HL-60 (cell line): ENCODE measurements around the gene TRIM50.
A peak's percentile ranks its signal among the peaks of the same experiment; 100 is the strongest.
"Not testable (repeated sequence)": the region's sequence is repeated elsewhere in the genome, so short reads cannot be mapped to it uniquely, and the experiment has no call there.

Source experiments
- DNase-seq, 2 experiments: peaks; one replicate each; pipeline ENCODE4 v3.0.0-alpha.2; 2010 to 2020; ENCODE audit warnings: low read depth in 1 of 2, low spot score in 1 of 2
- H3K27ac ChIP-seq: fragments of 250-450 bp; sonication (Bioruptor Pico); replicated peaks from 2 replicates; pipeline ENCODE4 v1.5.1; 2020; ENCODE audit warnings: mild to moderate bottlenecking, moderate library complexity
- H3K27me3 ChIP-seq: fragments of 250-450 bp; sonication (Bioruptor Pico); 2 replicates; pipeline ENCODE4 v1.5.1; 2021; ENCODE audit warnings: mild to moderate bottlenecking, moderate library complexity; ENCODE audit not compliant: insufficient read depth, poor library complexity, severe bottlenecking
- H3K4me3 ChIP-seq: replicated peaks from 2 replicates; pipeline ENCODE4 v1.5.1; 2011; ENCODE audit warnings: mild to moderate bottlenecking, control low read depth, low read length; ENCODE audit not compliant: insufficient read depth
- GABPA ChIP-seq: IDR thresholded peaks from 2 replicates; pipeline ENCODE4 v1.6.1; 2012; ENCODE audit warnings: low read depth
- POLR2AphosphoS5 ChIP-seq: IDR thresholded peaks from 2 replicates; pipeline ENCODE4 v1.6.1; 2012; ENCODE audit warnings: low read depth
- SPI1 ChIP-seq: IDR thresholded peaks from 2 replicates; pipeline ENCODE4 v1.6.1; 2012; ENCODE audit warnings: low read depth, mild to moderate bottlenecking, borderline replicate concordance
- long read RNA-seq: library from polyadenylated mRNA; unstranded; transcript quantifications from one replicate; pipeline ENCODE4 v2.0.0, GENCODE V29; 2020
- TF ChIP-seq, protein P1 (sequence below): IDR thresholded peaks from one replicate; pipeline ENCODE4 v1.5.1; 2011; ENCODE audit warnings: low read length, control low read depth, inconsistent platforms; ENCODE audit not compliant: insufficient read depth
- TF ChIP-seq, protein P2 (sequence below): IDR thresholded peaks from 2 replicates; pipeline ENCODE4 v1.6.1; 2012; ENCODE audit warnings: low read depth; ENCODE audit not compliant: insufficient replicate concordance

TRIM50 gene
- long read RNA-seq = 0 reads

DNA sequence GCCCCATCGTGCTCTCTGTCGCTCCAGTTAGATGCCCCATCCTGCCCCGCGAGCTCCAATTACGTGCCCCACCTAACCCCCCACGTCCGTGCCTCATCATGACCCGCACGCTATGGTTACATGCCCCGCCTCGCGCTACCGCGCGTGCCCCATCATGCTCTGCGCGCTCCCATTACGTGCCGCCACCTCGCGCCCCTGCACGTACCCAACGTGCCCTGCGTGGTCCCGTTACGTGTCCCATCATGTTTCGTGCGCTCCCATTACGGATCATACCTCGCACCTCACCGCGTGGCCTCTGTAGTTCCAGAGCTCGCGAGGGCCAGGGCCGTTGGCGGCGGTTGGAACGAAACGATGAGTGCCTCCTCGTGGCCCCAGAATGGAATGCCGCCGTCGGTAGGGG is at the start of gene TRIM50, which contains the start of gene FKBP6:
TRIM50 (minus strand) TSS at position 161 of the 400 bp plus-strand sequence. CDS start 3,295 bp downstream, outside the sequence.
FKBP6 (plus strand) TSS at position 240 of the 400 bp plus-strand sequence. CDS start 268 bp downstream, outside the sequence.
- not testable (repeated sequence) for H3K27ac ChIP-seq, H3K27me3 ChIP-seq, H3K4me3 ChIP-seq, DNase-seq

DNA sequence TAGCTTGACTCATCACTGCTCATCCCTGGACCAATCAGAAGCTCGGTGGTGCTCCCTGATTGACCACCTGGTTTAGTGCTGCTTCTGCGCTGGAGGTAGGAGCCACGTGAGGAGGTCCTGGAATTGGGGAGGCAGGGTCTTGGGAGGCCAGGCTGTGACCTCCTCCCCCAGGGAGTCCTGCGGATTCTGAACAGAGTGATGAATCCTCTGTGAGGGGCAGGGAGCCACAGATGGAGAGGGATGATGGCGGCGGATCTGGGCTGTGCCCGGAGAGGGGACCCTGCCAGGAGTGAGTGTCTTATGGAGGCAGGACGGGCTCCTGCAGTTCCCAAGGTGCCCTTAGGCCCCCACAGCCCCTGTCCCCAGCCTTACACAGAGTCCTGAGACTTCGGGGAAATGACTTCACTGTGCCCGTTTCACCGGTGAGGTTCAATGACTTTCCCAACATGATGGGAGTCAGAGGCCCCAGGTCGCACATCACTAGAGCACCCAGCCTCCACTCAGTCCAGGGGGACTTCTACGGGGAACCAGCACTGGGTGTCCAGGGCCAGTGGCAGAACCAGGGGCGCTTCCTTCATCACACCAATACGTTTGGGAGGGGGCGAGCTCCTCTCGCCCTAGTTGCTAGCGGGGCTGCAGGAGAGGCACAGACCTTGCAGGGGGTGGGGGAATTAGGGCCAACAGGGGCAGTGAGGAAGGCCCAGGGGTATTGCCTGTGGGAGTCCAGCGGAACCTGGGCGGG is 49.0 kb upstream of the TRIM50 start:
- no peak overlapping the region for H3K4me3 ChIP-seq
- no peaks in the 10 kb centered on the region for H3K27me3 ChIP-seq
- no peak overlapping the region for H3K27ac ChIP-seq
- TF ChIP-seq SPI1 = no peak
- no peak for TF ChIP-seq POLR2AphosphoS5
- TF ChIP-seq GABPA = no peak
- TF ChIP-seq, protein P1, sequence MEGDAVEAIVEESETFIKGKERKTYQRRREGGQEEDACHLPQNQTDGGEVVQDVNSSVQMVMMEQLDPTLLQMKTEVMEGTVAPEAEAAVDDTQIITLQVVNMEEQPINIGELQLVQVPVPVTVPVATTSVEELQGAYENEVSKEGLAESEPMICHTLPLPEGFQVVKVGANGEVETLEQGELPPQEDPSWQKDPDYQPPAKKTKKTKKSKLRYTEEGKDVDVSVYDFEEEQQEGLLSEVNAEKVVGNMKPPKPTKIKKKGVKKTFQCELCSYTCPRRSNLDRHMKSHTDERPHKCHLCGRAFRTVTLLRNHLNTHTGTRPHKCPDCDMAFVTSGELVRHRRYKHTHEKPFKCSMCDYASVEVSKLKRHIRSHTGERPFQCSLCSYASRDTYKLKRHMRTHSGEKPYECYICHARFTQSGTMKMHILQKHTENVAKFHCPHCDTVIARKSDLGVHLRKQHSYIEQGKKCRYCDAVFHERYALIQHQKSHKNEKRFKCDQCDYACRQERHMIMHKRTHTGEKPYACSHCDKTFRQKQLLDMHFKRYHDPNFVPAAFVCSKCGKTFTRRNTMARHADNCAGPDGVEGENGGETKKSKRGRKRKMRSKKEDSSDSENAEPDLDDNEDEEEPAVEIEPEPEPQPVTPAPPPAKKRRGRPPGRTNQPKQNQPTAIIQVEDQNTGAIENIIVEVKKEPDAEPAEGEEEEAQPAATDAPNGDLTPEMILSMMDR = no peak
- TF ChIP-seq, protein P2, sequence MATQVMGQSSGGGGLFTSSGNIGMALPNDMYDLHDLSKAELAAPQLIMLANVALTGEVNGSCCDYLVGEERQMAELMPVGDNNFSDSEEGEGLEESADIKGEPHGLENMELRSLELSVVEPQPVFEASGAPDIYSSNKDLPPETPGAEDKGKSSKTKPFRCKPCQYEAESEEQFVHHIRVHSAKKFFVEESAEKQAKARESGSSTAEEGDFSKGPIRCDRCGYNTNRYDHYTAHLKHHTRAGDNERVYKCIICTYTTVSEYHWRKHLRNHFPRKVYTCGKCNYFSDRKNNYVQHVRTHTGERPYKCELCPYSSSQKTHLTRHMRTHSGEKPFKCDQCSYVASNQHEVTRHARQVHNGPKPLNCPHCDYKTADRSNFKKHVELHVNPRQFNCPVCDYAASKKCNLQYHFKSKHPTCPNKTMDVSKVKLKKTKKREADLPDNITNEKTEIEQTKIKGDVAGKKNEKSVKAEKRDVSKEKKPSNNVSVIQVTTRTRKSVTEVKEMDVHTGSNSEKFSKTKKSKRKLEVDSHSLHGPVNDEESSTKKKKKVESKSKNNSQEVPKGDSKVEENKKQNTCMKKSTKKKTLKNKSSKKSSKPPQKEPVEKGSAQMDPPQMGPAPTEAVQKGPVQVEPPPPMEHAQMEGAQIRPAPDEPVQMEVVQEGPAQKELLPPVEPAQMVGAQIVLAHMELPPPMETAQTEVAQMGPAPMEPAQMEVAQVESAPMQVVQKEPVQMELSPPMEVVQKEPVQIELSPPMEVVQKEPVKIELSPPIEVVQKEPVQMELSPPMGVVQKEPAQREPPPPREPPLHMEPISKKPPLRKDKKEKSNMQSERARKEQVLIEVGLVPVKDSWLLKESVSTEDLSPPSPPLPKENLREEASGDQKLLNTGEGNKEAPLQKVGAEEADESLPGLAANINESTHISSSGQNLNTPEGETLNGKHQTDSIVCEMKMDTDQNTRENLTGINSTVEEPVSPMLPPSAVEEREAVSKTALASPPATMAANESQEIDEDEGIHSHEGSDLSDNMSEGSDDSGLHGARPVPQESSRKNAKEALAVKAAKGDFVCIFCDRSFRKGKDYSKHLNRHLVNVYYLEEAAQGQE = no peak
- no peak for DNase-seq

DNA sequence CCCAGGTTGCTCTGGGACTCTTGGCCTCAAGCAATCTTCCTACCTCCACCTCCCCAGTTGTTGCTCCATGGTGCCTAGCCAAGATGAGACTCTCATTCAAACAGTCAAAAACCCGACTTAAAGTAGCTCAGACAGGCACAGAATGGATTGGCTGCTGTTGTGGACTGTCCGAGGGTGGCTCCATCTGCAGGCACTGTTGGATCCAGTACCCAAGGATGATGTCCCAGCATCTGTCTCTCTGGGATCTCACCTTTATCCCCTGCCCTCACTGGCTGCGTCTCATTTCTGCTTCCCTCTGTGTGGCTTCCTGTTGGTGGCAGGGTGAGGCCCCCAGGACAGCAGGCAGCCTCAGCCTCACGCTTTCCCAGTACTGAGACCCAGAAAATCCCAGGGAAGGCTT is 48.4 kb upstream of the TRIM50 start:
- not testable (repeated sequence) for H3K27ac ChIP-seq, H3K4me3 ChIP-seq, H3K27me3 ChIP-seq, DNase-seq

DNA sequence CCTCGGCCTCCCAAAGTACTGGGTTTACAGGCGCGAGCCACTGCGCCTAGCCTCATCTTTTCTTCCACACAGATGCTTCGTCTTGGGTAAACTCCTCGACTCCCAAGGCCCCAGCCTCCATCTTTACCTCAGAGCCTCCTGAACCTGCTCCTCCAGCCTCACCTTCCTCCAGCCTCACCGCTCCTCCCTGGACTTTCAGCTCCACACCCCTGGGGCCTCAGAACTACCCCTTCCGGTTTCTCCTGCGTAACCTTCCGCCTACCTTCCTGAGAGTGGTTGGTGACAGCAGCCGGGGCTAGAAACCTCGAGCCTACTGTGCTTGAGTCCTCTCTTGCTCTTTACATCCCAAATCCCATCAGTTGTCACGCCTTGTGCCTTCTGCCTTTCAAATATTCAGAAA is 45.9 kb upstream of the TRIM50 start:
- TF ChIP-seq POLR2AphosphoS5 (no peak), SPI1 (no peak), GABPA (no peak)
- TF ChIP-seq, protein P1 = no peak
- TF ChIP-seq, protein P2 = no peak
- Histone ChIP-seq H3K4me3 (no peak overlapping the region), H3K27me3 (no peaks in the 10 kb centered on the region), H3K27ac (no peak overlapping the region)
- DNase-seq = peak in 1 of 2 experiments; percentile 21

DNA sequence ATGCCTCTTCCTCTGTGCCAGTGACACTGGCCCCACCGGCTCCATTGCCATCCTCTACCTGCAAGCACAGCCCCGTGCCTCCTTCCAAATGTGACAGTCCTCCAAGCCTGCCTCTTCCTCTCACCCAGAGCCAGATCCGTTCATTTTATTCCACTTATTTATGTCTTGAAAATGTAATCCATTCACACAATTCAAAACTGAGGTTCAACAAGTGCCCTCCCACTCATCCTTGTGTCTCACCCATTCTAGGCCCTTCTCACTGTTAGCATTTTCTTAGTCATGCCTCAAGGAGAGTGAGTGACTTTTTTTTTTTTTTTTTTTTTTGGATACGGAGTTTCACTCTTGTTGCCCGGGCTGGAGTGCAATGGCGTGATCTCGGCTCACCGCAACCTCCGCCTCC is 41.7 kb upstream of the TRIM50 start:
- DNase-seq = no peak
- Histone ChIP-seq H3K27me3 (no peaks in the 10 kb centered on the region), H3K27ac (no peak overlapping the region), H3K4me3 (no peak overlapping the region)
- TF ChIP-seq GABPA = no peak
- no peak for TF ChIP-seq POLR2AphosphoS5
- TF ChIP-seq, protein P1 = no peak
- TF ChIP-seq, protein P2 = no peak
- TF ChIP-seq SPI1 = no peak
